Measurements from ENCODE around the gene KIAA1549. TPM values are rescaled to one million over a fixed set of nuclear protein-coding genes. Genes with fewer than 3 reads are reported as not detected.
A peak's percentile ranks its signal among the peaks of the same experiment; 100 is the strongest.

KIAA1549 gene
- total and polyA plus RNA-seq, 2 of the 8 experiments (the other 6 are each of a cell fraction or from before 2014, with no cell fraction given), result 6.5 to 17.3 TPM

DNA sequence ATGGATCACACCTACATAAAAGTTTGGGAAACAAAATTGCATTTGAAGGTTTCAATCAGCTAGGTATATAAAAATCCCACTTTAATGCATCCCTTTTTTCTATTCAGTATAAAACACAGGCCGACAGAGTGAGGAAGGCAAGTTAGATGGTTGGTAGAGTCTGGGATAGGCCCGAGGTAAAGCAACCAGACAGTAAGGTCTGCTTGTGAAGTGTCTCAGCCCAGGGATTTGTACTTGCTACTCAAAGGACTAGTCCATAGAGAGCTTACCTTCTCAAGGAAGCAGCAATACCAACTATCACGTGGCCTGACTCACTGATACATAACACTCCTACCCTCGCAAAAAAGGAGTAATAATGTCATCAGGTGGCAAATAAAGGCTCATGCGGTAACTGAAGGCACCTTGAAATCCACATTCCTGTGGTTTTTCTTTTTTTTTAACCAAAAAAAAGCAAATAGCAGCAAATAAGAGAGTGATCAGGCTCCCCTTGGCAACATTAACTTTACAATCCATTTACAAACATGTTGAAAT is 127.0 kb downstream of the KIAA1549 start:
- Histone ChIP-seq H2BK5ac (ENCODE audit: low read depth, low read length) (no peak overlapping the region), H3K4ac (replicated peaks; ENCODE audit: insufficient read length, low read depth, low read length) (no peak overlapping the region), H3K23me2 (ENCODE audit: low read depth, low read length) (no peaks in the 10 kb centered on the region), H2AFZ (ENCODE audit: low read length) (no peak overlapping the region), H3K14ac (ENCODE audit: insufficient read length) (no peak overlapping the region), H3K23ac (ENCODE audit: insufficient read length) (no peak overlapping the region), H2AK5ac (ENCODE audit: low read depth, low read length) (no peak overlapping the region), H2BK15ac (ENCODE audit: low read length) (no peak overlapping the region), H3K4me3 (ENCODE audit: extremely low read depth in 1 of 4, insufficient read depth in 2 of 4, low read depth in 3 of 4, low read length in 4 of 4) (peak overlapping the region in 1 of 4 experiments; percentile 12; a peak in 1 of 8 replicates), H3K79me1 (ENCODE audit: low read depth, low read length) (no peaks in the 10 kb centered on the region), H3K27ac (ENCODE audit: low read depth, low read length) (no peak overlapping the region), H3K56ac (replicated peaks; ENCODE audit: insufficient read length, low read depth, low read length) (no peak overlapping the region), H3K18ac (ENCODE audit: extremely low read depth, low read length) (no peak overlapping the region), H2BK120ac (replicated peaks; ENCODE audit: low read depth, low read length) (no peak overlapping the region), H3K4me2 (ENCODE audit: insufficient read depth in 1 of 2, low read depth in 2 of 2, low read length in 2 of 2) (no peak overlapping the region), H4K20me1 (replicated peaks in 1 of 2; ENCODE audit: control insufficient read depth in 1 of 2, insufficient read depth in 2 of 2, low read length in 2 of 2) (no peaks in the 10 kb centered on the region), H3K27me3 (replicated peaks in 1 of 4; ENCODE audit: control insufficient read depth in 3 of 4, extremely low read depth in 1 of 4, insufficient read depth in 3 of 4, low read length in 3 of 4) (no peaks in the 10 kb centered on the region), H4K91ac (replicated peaks; ENCODE audit: insufficient read length, low read length) (no peak overlapping the region), H3K9me3 (ENCODE audit: insufficient read depth in 2 of 2, low read depth in 1 of 2, low read length in 1 of 2) (peaks cover 0 to 3% of the 10 kb centered on the region in 2 experiments; a peak in 1 of 4 replicates), H3K36me3 (ENCODE audit: control insufficient read depth in 2 of 4, insufficient read depth in 4 of 4, low read length in 3 of 4) (peaks cover 2 to 20% (median 10%) of the 10 kb centered on the region in 4 experiments), H3K4me1 (replicated peaks in 1 of 4; ENCODE audit: control insufficient read depth in 3 of 4, insufficient read depth in 4 of 4, low read length in 3 of 4) (peaks cover 3 to 13% (median 9%) of the 10 kb centered on the region in 4 experiments; a peak in 5 of 7 replicates), H2BK12ac (ENCODE audit: low read depth, low read length) (no peak overlapping the region), H4K8ac (ENCODE audit: extremely low read depth, insufficient read depth, low read length) (no peak overlapping the region), H3K79me2 (ENCODE audit: control insufficient read depth in 1 of 2, insufficient read depth in 2 of 2, low read length in 2 of 2) (no peaks in the 10 kb centered on the region), H2BK20ac (ENCODE audit: low read length) (no peak overlapping the region), H3K9ac (replicated peaks in 1 of 4; ENCODE audit: extremely low read depth in 1 of 4, low read depth in 3 of 4, low read length in 3 of 4) (no peak overlapping the region), H4K5ac (ENCODE audit: insufficient read length, low read depth, low read length) (no peak overlapping the region)
- WGBS, 2 experiments (ENCODE audit: extremely low coverage in 1 of 2, insufficient coverage in 1 of 2, insufficient read length in 1 of 2, insufficient replicate concordance in 2 of 2, low coverage in 1 of 2, low lambda C conversion rate in 2 of 2, missing lambda C conversion rate in 1 of 2), result 72% methylated on average over 5 of the region's 5 CpGs; no CpG with 5 or more reads in 1 of the 2 experiments
- TF ChIP-seq KDM1A (IDR thresholded peaks at IDR 0.05; ENCODE audit: borderline replicate concordance, low read length), result no peak
- ChIA-PET POLR2A (ENCODE audit: partially characterized antibody) (no interaction called here), CTCF (ENCODE audit: partially characterized antibody) (interaction anchor here (0.6 kb wide), 1 partner anchor 31 kb away, joined by 3 read pairs; no protein-coding TSS in a partner anchor)
- no peak for FAIRE-seq
- DNase-seq (ENCODE audit: low read depth in 1 of 2, low spot score in 2 of 2), result no peak

All from H1 (cell line).